K562 (cell line): Measurements from ENCODE around the gene TPD52L1. TPM values are rescaled to one million over a fixed set of nuclear protein-coding genes. Genes with fewer than 3 reads are reported as not detected.

Experiments used
- ATAC-seq: fragments of 200-7000 bp; cut with Tn5 transposase; 3 replicates; pipeline ENCODE4 v1.9.1; 2020; ENCODE audit warnings: moderate library complexity
- BruUV-seq: library from RNA; stranded (reverse); fragments of 400-500 nt; replicated peaks from 2 replicates; lab custom pipeline; 2021; lab: Mats Ljungman, UMichigan
- CTCF ChIA-PET: fragments of 300-600 bp; formaldehyde crosslinking; extraction: SDS; loops from one replicate; lab custom pipeline; 2021; ENCODE audit warnings: low intra/inter-chr PET ratio; lab: Yijun Ruan, JAX
- POLR2A ChIA-PET: fragments of 300-600, 350-650 bp; sonication (Branson Sonifier 250); formaldehyde crosslinking; extraction: SDS; loops from one replicate; lab custom pipeline; 2021; ENCODE audit warnings: antibody characterized with exemption, inconsistent platforms; lab: Yijun Ruan, JAX
- DNase-seq, 4 experiments: peaks; one replicate each; pipeline versions ENCODE4 v3.0.0 to v3.0.0-alpha.2; 2011 to 2018; ENCODE audit warnings: low spot score in 3 of 4, mixed read lengths in 3 of 4; ENCODE audit errors: extremely low read depth in 1 of 4
- FAIRE-seq: peaks from 2 replicates; lab custom pipeline; 2011; peaks lifted over from hg19 to GRCh38; lab: Jason Lieb, UNC
- H2AFZ ChIP-seq: 2 replicates; pipeline ENCODE4 v1.6.0; 2011; ENCODE audit warnings: low read depth, low read length, control low read depth, inconsistent platforms
- H3K27ac ChIP-seq: fragments of 200-600 bp; 3 replicates; pipeline ENCODE4 v1.8.0; 2011; ENCODE audit warnings: low read depth, mild to moderate bottlenecking, control low read depth, inconsistent platforms, low read length, moderate library complexity, mixed read lengths; ENCODE audit errors: extremely low read depth
- H3K27me3 ChIP-seq, 2 experiments: fragments of 300-600 bp in 1 of 2; 2 replicates in 1 of 2; 3 replicates in 1 of 2; pipeline versions ENCODE4 v1.6.0 to v1.8.0; 2011; ENCODE audit warnings: inconsistent platforms in 2 of 2, low read length in 2 of 2, mild to moderate bottlenecking in 1 of 2, mixed read lengths in 1 of 2, moderate library complexity in 1 of 2; ENCODE audit not compliant: control insufficient read depth in 2 of 2, insufficient read depth in 2 of 2
- H3K36me3 ChIP-seq: fragments of 300-600 bp; 3 replicates; pipeline ENCODE4 v1.8.0; 2011; ENCODE audit warnings: mild to moderate bottlenecking, low read length, inconsistent platforms; ENCODE audit not compliant: control insufficient read depth, insufficient read depth
- H3K4me1 ChIP-seq, 2 experiments: fragments of 200-600 bp in 1 of 2; replicated peaks in 1 of 2; 2 replicates in 1 of 2; 3 replicates in 1 of 2; pipeline versions ENCODE4 v1.5.1 to v1.8.0; 2011; ENCODE audit warnings: inconsistent platforms in 2 of 2, low read length in 2 of 2, mild to moderate bottlenecking in 1 of 2, mixed read lengths in 1 of 2, moderate library complexity in 1 of 2; ENCODE audit not compliant: control insufficient read depth in 2 of 2, insufficient read depth in 2 of 2
- H3K4me2 ChIP-seq: 2 replicates; pipeline ENCODE4 v1.6.1; 2011; ENCODE audit warnings: low read length, control low read depth, inconsistent platforms, mixed read lengths; ENCODE audit not compliant: insufficient read depth
- H3K4me3 ChIP-seq: fragments of 200-600 bp; sonication (generic), shearing (Covaris generic); 2 replicates; pipeline ENCODE4 v1.5.1; 2016; ENCODE audit warnings: control low read depth, inconsistent platforms
- H3K79me2 ChIP-seq: fragments of 200-600 bp; 3 replicates; pipeline ENCODE4 v1.8.0; 2011; ENCODE audit warnings: low read length, inconsistent platforms; ENCODE audit not compliant: control insufficient read depth, insufficient read depth
- H3K9ac ChIP-seq, 2 experiments: 2 replicates each; pipeline versions ENCODE4 v1.6.0 to v1.6.1; 2011; ENCODE audit warnings: low read depth in 2 of 2, low read length in 2 of 2, control low read depth in 1 of 2, inconsistent platforms in 1 of 2, mild to moderate bottlenecking in 1 of 2, mixed read lengths in 1 of 2; ENCODE audit not compliant: insufficient read depth in 1 of 2
- H3K9me1 ChIP-seq: one replicate; pipeline ENCODE4 v1.6.0; 2011; ENCODE audit warnings: inconsistent platforms, mild to moderate bottlenecking, low read length, moderate library complexity; ENCODE audit not compliant: control insufficient read depth, insufficient read depth
- H3K9me3 ChIP-seq: replicated peaks from 2 replicates; pipeline ENCODE4 v1.5.1; 2011; ENCODE audit warnings: low read depth, low read length, inconsistent platforms; ENCODE audit not compliant: control insufficient read depth, insufficient read depth
- H4K20me1 ChIP-seq: replicated peaks from 2 replicates; pipeline ENCODE4 v1.6.1; 2011; ENCODE audit warnings: low read length, inconsistent platforms, mixed read lengths; ENCODE audit not compliant: control insufficient read depth, insufficient read depth
- BDP1 ChIP-seq: IDR thresholded peaks from 3 replicates; pipeline ENCODE4 v1.6.1; 2011; ENCODE audit not compliant: insufficient read length, insufficient read depth
- CEBPZ ChIP-seq: fragments of 150-350 bp; IDR thresholded peaks from 2 replicates; pipeline ENCODE4 v1.6.1; 2014; ENCODE audit warnings: low read depth, mild to moderate bottlenecking, low read length, borderline replicate concordance
- FOXA3 ChIP-seq, 2 experiments: fragments of 450-650 bp in 1 of 2; sonication (generic) in 1 of 2; formaldehyde crosslinking; IDR thresholded peaks in 1 of 2; conservative IDR thresholded peaks in 1 of 2; 2 replicates each; pipeline versions ENCODE4 v1.4.0 to v1.8.0; 2020 to 2022; ENCODE audit warnings: mild to moderate bottlenecking in 2 of 2, missing genetic modification reagents in 1 of 2
- HMG20A ChIP-seq: fragments of 450-650 bp; formaldehyde crosslinking; conservative IDR thresholded peaks from 2 replicates; pipeline ENCODE4 v1.4.0; 2020; ENCODE audit warnings: mild to moderate bottlenecking, mixed read lengths
- HOMEZ ChIP-seq: fragments of 250-450 bp; sonication (Bioruptor Pico); IDR thresholded peaks from 2 replicates; pipeline ENCODE4 v1.4.0; 2020; ENCODE audit warnings: mild to moderate bottlenecking, moderate library complexity
- NCOA1 ChIP-seq: fragments of 450-650 bp; IDR thresholded peaks from 2 replicates; pipeline ENCODE4 v1.6.1; 2016; ENCODE audit warnings: low read depth
- NFXL1 ChIP-seq: fragments of 450-650 bp; formaldehyde crosslinking; IDR thresholded peaks from 2 replicates; pipeline ENCODE4 v1.4.0; 2021; ENCODE audit warnings: mild to moderate bottlenecking
- PHF20 ChIP-seq: fragments of 450-650 bp; IDR thresholded peaks from 2 replicates; pipeline ENCODE4 v1.6.1; 2018; ENCODE audit not compliant: partially characterized antibody
- RBFOX2 ChIP-seq: fragments of 200-400 bp; formaldehyde crosslinking; IDR thresholded peaks from 2 replicates; pipeline ENCODE4 v1.6.1; 2017; ENCODE audit warnings: low read depth, mild to moderate bottlenecking, low read length, moderate library complexity
- STAT5A ChIP-seq: IDR thresholded peaks from 2 replicates; pipeline ENCODE4 v1.6.1; 2012; ENCODE audit warnings: low read length, inconsistent platforms, borderline replicate concordance
- TAF15 ChIP-seq: fragments of 200-400 bp; formaldehyde crosslinking; IDR thresholded peaks from 2 replicates; pipeline ENCODE4 v1.6.1; 2017; ENCODE audit warnings: mild to moderate bottlenecking, low read depth, low read length, moderate library complexity
- TCF15 ChIP-seq: fragments of 250-450 bp; sonication (Bioruptor Pico); IDR thresholded peaks from 2 replicates; pipeline ENCODE4 v1.8.0; 2022; ENCODE audit warnings: moderate library complexity, mild to moderate bottlenecking, inconsistent platforms
- TGIF2 ChIP-seq: sonication (generic); formaldehyde crosslinking; IDR thresholded peaks from 2 replicates; pipeline ENCODE4 v1.8.1; 2022; ENCODE audit warnings: mild to moderate bottlenecking, missing genetic modification reagents, moderate library complexity
- ZBTB8A ChIP-seq: fragments of 450-650 bp; IDR thresholded peaks from 2 replicates; pipeline ENCODE4 v1.6.1; 2018; ENCODE audit warnings: mild to moderate bottlenecking, moderate library complexity; ENCODE audit not compliant: partially characterized antibody
- ZNF224 ChIP-seq: sonication (generic); formaldehyde crosslinking; IDR thresholded peaks from 2 replicates; pipeline ENCODE4 v1.8.0; 2022; ENCODE audit warnings: mild to moderate bottlenecking, missing genetic modification reagents
- ZNF316 ChIP-seq: fragments of 450-650 bp; IDR thresholded peaks from 2 replicates; pipeline ENCODE4 v1.6.1; 2016
- ZNF75A ChIP-seq: fragments of 450-650 bp; formaldehyde crosslinking; IDR thresholded peaks from 2 replicates; pipeline ENCODE4 v1.4.0; 2020; ENCODE audit warnings: mild to moderate bottlenecking
- ZNF766 ChIP-seq: fragments of 200-800 bp; sonication (Bioruptor generic); conservative IDR thresholded peaks from 2 replicates; pipeline ENCODE4 v1.6.1; 2016; ENCODE audit warnings: missing genetic modification characterization, missing compliant biosample characterization
- WGBS: fragments of 100-300 bp; shearing (Covaris generic); methylation state at CpG from one replicate; pipeline ENCODE4 v1.1.6; 2016; ENCODE audit warnings: low coverage, mixed read lengths; ENCODE audit not compliant: insufficient coverage; ENCODE audit errors: missing lambda C conversion rate; 5-methylcytosine and 5-hydroxymethylcytosine counted together
- in situ Hi-C: fragments of 300-500 bp; cut with MboI; formaldehyde crosslinking; loops from 4 replicates; pipeline ENCODE4 v1.15.0; 2018; ENCODE audit warnings: inconsistent platforms, mixed read lengths
- intact Hi-C: fragments of 100-400 bp; cut with micrococcal nuclease; formaldehyde crosslinking; loops from 2 replicates; pipeline ENCODE4 v1.14.2; 2022
- polyA plus RNA-seq, 8 experiments: library from polyadenylated mRNA; depleted of rRNA in 4 of 8; stranded (reverse) in 5 of 8; unstranded in 3 of 8; fragments of >200 nt; fragmentation: Nextera tagmentation in 2 of 8; fragmentation: Illumina TruSeq in 1 of 8; extraction: Ambion mirVana in 2 of 8; extraction: Trizol in 1 of 8; gene quantifications; 2 replicates each; pipeline versions ENCODE4 v1.2.1 to v1.2.3, GENCODE V29; 2011 to 2014; ENCODE audit warnings: inconsistent platforms in 1 of 8, missing spikeins in 1 of 8
- total RNA-seq, 7 experiments: library from RNA; depleted of rRNA in 6 of 7; stranded (reverse); fragments of >200 nt in 6 of 7; fragmentation: Illumina TruSeq in 2 of 7; extraction: Trizol in 2 of 7; gene quantifications; 2 replicates each; pipeline versions ENCODE4 v1.2.1 to v1.2.3, GENCODE V29; 2011 to 2021; ENCODE audit warnings: low replicate concordance in 1 of 7

TPD52L1 gene
- total and polyA plus RNA-seq, 9 of the 15 experiments (the other 6 are each of a cell fraction or from before 2014, with no cell fraction given) = 12.9 to 149 (median 75.7) TPM

- no peak for TF ChIP-seq CEBPZ
- TF ChIP-seq HMG20A = no peak
- no peak for TF ChIP-seq ZNF224 (CRISPR knock-in tag)
- TF ChIP-seq BDP1 = no peak
- TF ChIP-seq PHF20 = no peak
- TF ChIP-seq, all 486 proteins: peak for 0
These were observed 75.5 kb downstream of the TPD52L1 start (continued) for GRCh38 chr6:125228981-125229479.

GRCh38 chr6:125230674-125231073, 77.1 kb downstream of the TPD52L1 start:
- Histone ChIP-seq H3K9me3 (no peaks in the 10 kb centered on the region), H3K4me2 (no peak overlapping the region), H3K9ac (no peak overlapping the region), H3K79me2 (no peaks in the 10 kb centered on the region), H3K36me3 (no peaks in the 10 kb centered on the region; the same call in 1 of the 3 replicates), H3K27ac (no peak overlapping the region), H3K4me1 (no peaks in the 10 kb centered on the region; a peak in 1 of 5 replicates), H4K20me1 (no peaks in the 10 kb centered on the region), H3K9me1 (no peaks in the 10 kb centered on the region), H2AFZ (no peak overlapping the region), H3K27me3 (no peaks in the 10 kb centered on the region), H3K4me3 (no peak overlapping the region)
- POLR2A ChIA-PET = interaction anchor here (0.7 kb wide), 1 partner anchor 10 kb away, joined by 3 read pairs; no protein-coding TSS in a partner anchor
- FAIRE-seq (no peak), DNase-seq (no peak), ATAC-seq (no peak)
- CTCF ChIA-PET = no interaction called here
- 49% methylated on average over 3 of the region's 3 CpGs for WGBS
- in situ Hi-C loops = no loop called here
- no TSS peak for BruUV-seq
- intact Hi-C loops = no loop called here
- TF ChIP-seq RBFOX2 = no peak
- no peak for TF ChIP-seq ZNF75A
- TF ChIP-seq TAF15 = no peak
- no peak for TF ChIP-seq ZBTB8A
- TF ChIP-seq TCF15 = no peak
- no peak for TF ChIP-seq FOXA3 (CRISPR knock-in tag; conservative IDR thresholded peaks at IDR 0.05 in 1 of 2, IDR thresholded peaks at IDR 0.05 in 1 of 2)
- TF ChIP-seq ZNF766 = no peak
- TF ChIP-seq TGIF2 = no peak
- TF ChIP-seq NFXL1 (CRISPR knock-in tag) = no peak
- TF ChIP-seq ZNF316 = no peak
- no peak for TF ChIP-seq STAT5A
- no peak for TF ChIP-seq NCOA1
- no peak for TF ChIP-seq HOMEZ
